Gastroesophageal sphincter (tissue), 3 donors: ENCODE results near the gene CNN2.

Experiments used
- CTCF ChIP-seq, 4 experiments: fragments of 200-600 bp in 2 of 4; fragments of 450-650 bp in 2 of 4; sonication (generic) in 1 of 4; IDR thresholded peaks; one replicate each; pipeline ENCODE4 v1.5.1; 2017 to 2019; ENCODE audit warnings: antibody characterized with exemption in 4 of 4, mild to moderate bottlenecking in 2 of 4, moderate library complexity in 2 of 4
- EP300 ChIP-seq: sonication (generic); formaldehyde crosslinking; IDR thresholded peaks from one replicate; pipeline ENCODE4 v1.6.1; 2017; ENCODE audit warnings: antibody characterized with exemption, mild to moderate bottlenecking
- POLR2A ChIP-seq, 2 donors: fragments of 450-650 bp; IDR thresholded peaks; one replicate each; pipeline ENCODE4 v1.6.1; 2017; ENCODE audit warnings: antibody characterized with exemption in 2 of 2, mild to moderate bottlenecking in 2 of 2, moderate library complexity in 1 of 2
- POLR2AphosphoS5 ChIP-seq: sonication (generic); formaldehyde crosslinking; IDR thresholded peaks from one replicate; pipeline ENCODE4 v1.6.1; 2017; ENCODE audit warnings: antibody characterized with exemption

DNA sequence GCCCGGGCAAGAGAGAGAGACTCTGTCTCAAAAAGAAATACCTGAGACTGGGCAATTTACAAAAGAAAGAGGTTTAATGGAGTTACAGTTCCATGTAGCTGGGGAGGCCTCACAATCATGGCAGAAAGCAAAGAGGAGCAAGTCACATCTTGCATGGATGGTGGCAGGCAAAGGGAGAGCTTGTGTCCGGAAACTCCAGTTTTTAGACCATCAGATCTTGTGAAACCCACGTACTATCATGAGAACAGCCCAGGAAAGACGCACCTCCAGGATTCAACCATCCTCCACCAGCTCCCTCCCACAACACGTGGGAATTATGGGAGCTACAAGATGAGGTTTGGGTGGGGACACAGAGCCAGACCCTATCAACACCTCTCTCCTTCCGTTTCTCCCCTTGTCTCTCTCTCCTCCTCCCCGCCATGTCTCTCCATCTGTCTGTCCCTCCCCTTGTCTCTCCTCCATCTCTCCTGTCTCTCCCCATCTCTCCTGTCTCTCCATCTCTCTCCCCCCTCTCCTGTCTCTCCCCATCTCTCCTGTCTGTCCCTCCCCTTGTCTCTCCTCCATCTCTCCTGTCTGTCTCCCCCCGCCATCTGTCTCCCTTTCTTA, 58.7 kb downstream of the CNN2 start:
- TF ChIP-seq POLR2AphosphoS5 (no peak), POLR2A (IDR thresholded peaks at IDR 0.05) (no peak), CTCF (IDR thresholded peaks at IDR 0.05) (no peak), EP300 (no peak)
